ENCODE data around the gene OOSP4B. TPM values are rescaled to one million over a fixed set of nuclear protein-coding genes. Genes with fewer than 3 reads are reported as not detected.

Gene OOSP4B
- total and polyA plus RNA-seq, 2 of the 8 experiments (the other 6 are each of a cell fraction or from before 2014, with no cell fraction given) = not detected

GRCh38 chr11:60077216-60077817 lies 60.3 kb downstream of the OOSP4B start:
- Histone ChIP-seq H3K9ac (replicated peaks in 1 of 4; ENCODE audit: extremely low read depth in 1 of 4, low read depth in 3 of 4, low read length in 3 of 4) (no peak overlapping the region), H4K8ac (ENCODE audit: extremely low read depth, insufficient read depth, low read length) (no peak overlapping the region), H3K14ac (ENCODE audit: insufficient read length) (no peak overlapping the region), H3K9me3 (ENCODE audit: insufficient read depth in 2 of 2, low read depth in 1 of 2, low read length in 1 of 2) (peaks cover 0 to 15% of the 10 kb centered on the region in 2 experiments; a peak in 1 of 4 replicates), H4K5ac (ENCODE audit: insufficient read length, low read depth, low read length) (no peak overlapping the region), H3K27me3 (replicated peaks in 1 of 4; ENCODE audit: control insufficient read depth in 3 of 4, extremely low read depth in 1 of 4, insufficient read depth in 3 of 4, low read length in 3 of 4) (no peaks in the 10 kb centered on the region), H3K4me3 (ENCODE audit: extremely low read depth in 1 of 4, insufficient read depth in 2 of 4, low read depth in 3 of 4, low read length in 4 of 4) (no peak overlapping the region), H3K4me1 (replicated peaks in 1 of 4; ENCODE audit: control insufficient read depth in 3 of 4, insufficient read depth in 4 of 4, low read length in 3 of 4) (no peaks in the 10 kb centered on the region), H2AFZ (ENCODE audit: low read length) (peak overlapping the region; percentile 67; the same call in 1 of the 2 replicates), H2BK120ac (replicated peaks; ENCODE audit: low read depth, low read length) (no peak overlapping the region), H3K23ac (ENCODE audit: insufficient read length) (no peak overlapping the region), H3K18ac (ENCODE audit: extremely low read depth, low read length) (no peak overlapping the region), H3K79me1 (ENCODE audit: low read depth, low read length) (no peaks in the 10 kb centered on the region), H3K4me2 (ENCODE audit: insufficient read depth in 1 of 2, low read depth in 2 of 2, low read length in 2 of 2) (no peak overlapping the region), H3K79me2 (ENCODE audit: control insufficient read depth in 1 of 2, insufficient read depth in 2 of 2, low read length in 2 of 2) (no peaks in the 10 kb centered on the region), H3K23me2 (ENCODE audit: low read depth, low read length) (no peaks in the 10 kb centered on the region), H3K36me3 (ENCODE audit: control insufficient read depth in 2 of 4, insufficient read depth in 4 of 4, low read length in 3 of 4) (peaks cover 0 to 2% (median 0%) of the 10 kb centered on the region in 4 experiments; a peak in 1 of 8 replicates), H4K91ac (replicated peaks; ENCODE audit: insufficient read length, low read length) (no peak overlapping the region), H2BK12ac (ENCODE audit: low read depth, low read length) (no peak overlapping the region), H3K4ac (replicated peaks; ENCODE audit: insufficient read length, low read depth, low read length) (no peak overlapping the region), H2BK15ac (ENCODE audit: low read length) (no peak overlapping the region), H3K56ac (replicated peaks; ENCODE audit: insufficient read length, low read depth, low read length) (no peak overlapping the region), H2BK20ac (ENCODE audit: low read length) (no peak overlapping the region), H4K20me1 (replicated peaks in 1 of 2; ENCODE audit: control insufficient read depth in 1 of 2, insufficient read depth in 2 of 2, low read length in 2 of 2) (no peaks in the 10 kb centered on the region), H3K27ac (ENCODE audit: low read depth, low read length) (no peak overlapping the region), H2BK5ac (ENCODE audit: low read depth, low read length) (no peak overlapping the region), H2AK5ac (ENCODE audit: low read depth, low read length) (no peak overlapping the region)
- TF ChIP-seq EZH2 (IDR thresholded peaks at IDR 0.05; ENCODE audit: low read depth, low read length, severe bottlenecking) = no peak
- no peak for TF ChIP-seq RXRA (IDR thresholded peaks at IDR 0.05; ENCODE audit: insufficient read depth, low read depth, low read length)
- no peak for TF ChIP-seq CBX8 (IDR thresholded peaks at IDR 0.05; ENCODE audit: borderline replicate concordance, low read depth, low read length)
- TF ChIP-seq SIN3A (conservative IDR thresholded peaks at IDR 0.05 in 1 of 2, IDR thresholded peaks at IDR 0.05 in 1 of 2; ENCODE audit: low read depth in 1 of 2, low read length in 2 of 2) = no peak
- no peak for TF ChIP-seq SP4 (IDR thresholded peaks at IDR 0.05; ENCODE audit: low read length)
- TF ChIP-seq TCF12 (IDR thresholded peaks at IDR 0.05; ENCODE audit: low read depth, low read length) = no peak
- no peak for TF ChIP-seq ATF3 (IDR thresholded peaks at IDR 0.05; ENCODE audit: insufficient read depth, low read depth, low read length)
- FAIRE-seq = no peak
- no peak for DNase-seq (ENCODE audit: low read depth in 1 of 2, low spot score in 2 of 2)
- 95% methylated on average over 15 of the region's 15 CpGs; no CpG with 5 or more reads in 1 of the 2 experiments for WGBS, 2 experiments (ENCODE audit: extremely low coverage in 1 of 2, insufficient coverage in 1 of 2, insufficient read length in 1 of 2, insufficient replicate concordance in 2 of 2, low coverage in 1 of 2, low lambda C conversion rate in 2 of 2, missing lambda C conversion rate in 1 of 2)
- ChIA-PET CTCF (ENCODE audit: partially characterized antibody) (interaction anchor here (1.4 kb wide), 1 partner anchor 286 kb away, joined by 3 read pairs; no protein-coding TSS in a partner anchor), POLR2A (ENCODE audit: partially characterized antibody) (interaction anchor here (0.6 kb wide), 1 partner anchor 516 kb away, joined by 3 read pairs; no protein-coding TSS in a partner anchor)

All from H1 (cell line).